H1 (cell line): ENCODE data around the gene MASP1. TPM values are rescaled to one million over a fixed set of nuclear protein-coding genes. Genes with fewer than 3 reads are reported as not detected.

ENCODE experiments used
- CTCF ChIA-PET: fragments of 300-600 bp; sonication (Branson Sonifier 250); formaldehyde crosslinking; loops from one replicate; lab custom pipeline; 2021; ENCODE audit not compliant: partially characterized antibody; lab: Charles Lee
- POLR2A ChIA-PET: fragments of 300-600 bp; sonication (Branson Sonifier 250); formaldehyde crosslinking; loops from one replicate; lab custom pipeline; 2021; ENCODE audit warnings: inconsistent platforms; ENCODE audit not compliant: partially characterized antibody; lab: Charles Lee
- DNase-seq, 2 experiments: peaks; one replicate each; pipeline versions ENCODE4 v3.0.0 to v3.0.0-alpha.2; 2010 to 2022; ENCODE audit warnings: low spot score in 2 of 2, low read depth in 1 of 2, mixed read lengths in 1 of 2
- FAIRE-seq: peaks from 2 replicates; lab custom pipeline; 2011; peaks lifted over from hg19 to GRCh38; lab: Jason Lieb, UNC
- H2AFZ ChIP-seq: 2 replicates; pipeline ENCODE4 v1.8.1; 2012; ENCODE audit warnings: low read length, inconsistent platforms
- H2AK5ac ChIP-seq: 2 replicates; pipeline ENCODE4 v1.6.1; 2013; ENCODE audit warnings: low read depth, low read length
- H2BK120ac ChIP-seq: replicated peaks from 2 replicates; pipeline ENCODE3; 2013; ENCODE audit warnings: low read depth, low read length, inconsistent platforms
- H2BK12ac ChIP-seq: 2 replicates; pipeline ENCODE4 v1.6.1; 2013; ENCODE audit warnings: low read depth, low read length
- H2BK15ac ChIP-seq: 2 replicates; pipeline ENCODE4 v1.6.1; 2013; ENCODE audit warnings: low read length
- H2BK20ac ChIP-seq: 2 replicates; pipeline ENCODE4 v1.6.1; 2013; ENCODE audit warnings: low read length
- H2BK5ac ChIP-seq: 2 replicates; pipeline ENCODE4 v1.6.1; 2013; ENCODE audit warnings: low read depth, low read length
- H3K14ac ChIP-seq: 2 replicates; pipeline ENCODE4 v1.6.1; 2013; ENCODE audit warnings: inconsistent platforms; ENCODE audit not compliant: insufficient read length
- H3K18ac ChIP-seq: 2 replicates; pipeline ENCODE4 v1.6.1; 2013; ENCODE audit warnings: low read length; ENCODE audit errors: extremely low read depth
- H3K23ac ChIP-seq: 2 replicates; pipeline ENCODE4 v1.6.1; 2013; ENCODE audit warnings: inconsistent platforms; ENCODE audit not compliant: insufficient read length
- H3K23me2 ChIP-seq: 2 replicates; pipeline ENCODE4 v1.6.1; 2013; ENCODE audit warnings: low read depth, low read length
- H3K27ac ChIP-seq: 2 replicates; pipeline ENCODE4 v1.6.1; 2011; ENCODE audit warnings: low read depth, low read length, inconsistent platforms
- H3K27me3 ChIP-seq, 4 experiments: replicated peaks in 1 of 4; 1 replicate in 1 of 4; 2 replicates in 3 of 4; pipeline versions ENCODE4 v1.6.1 to v1.8.1; 2011 to 2013; ENCODE audit warnings: low read length in 3 of 4, mild to moderate bottlenecking in 3 of 4, inconsistent platforms in 2 of 4, mixed read lengths in 2 of 4, moderate library complexity in 1 of 4; ENCODE audit not compliant: control insufficient read depth in 3 of 4, insufficient read depth in 3 of 4; ENCODE audit errors: extremely low read depth in 1 of 4
- H3K36me3 ChIP-seq, 4 experiments: 2 replicates each; pipeline versions ENCODE4 v1.6.1 to v1.8.1; 2011 to 2013; ENCODE audit warnings: mild to moderate bottlenecking in 4 of 4, low read length in 3 of 4, moderate library complexity in 2 of 4, control low read depth in 1 of 4, inconsistent platforms in 1 of 4; ENCODE audit not compliant: insufficient read depth in 4 of 4, control insufficient read depth in 2 of 4
- H3K4ac ChIP-seq: replicated peaks from 2 replicates; pipeline ENCODE3; 2013; ENCODE audit warnings: low read length, low read depth, mixed read lengths, inconsistent platforms; ENCODE audit not compliant: insufficient read length
- H3K4me1 ChIP-seq, 4 experiments: replicated peaks in 1 of 4; 1 replicate in 1 of 4; 2 replicates in 3 of 4; pipeline versions ENCODE4 v1.6.1 to v1.8.1; 2011 to 2013; ENCODE audit warnings: low read length in 3 of 4, inconsistent platforms in 2 of 4, mixed read lengths in 1 of 4; ENCODE audit not compliant: insufficient read depth in 4 of 4, control insufficient read depth in 3 of 4
- H3K4me2 ChIP-seq, 2 experiments: 2 replicates each; pipeline versions ENCODE4 v1.6.1 to v1.8.1; 2011 to 2013; ENCODE audit warnings: low read depth in 2 of 2, low read length in 2 of 2, control low read depth in 1 of 2, inconsistent platforms in 1 of 2, mild to moderate bottlenecking in 1 of 2; ENCODE audit not compliant: insufficient read depth in 1 of 2
- H3K4me3 ChIP-seq, 4 experiments: fragments of 200-600, 300-600 bp in 1 of 4; sonication (generic), shearing (Covaris generic), sonication (Bioruptor Twin) in 1 of 4; 2 replicates each; pipeline versions ENCODE4 v1.5.1 to v1.8.1; 2011 to 2016; ENCODE audit warnings: low read length in 4 of 4, low read depth in 3 of 4, control low read depth in 2 of 4, inconsistent platforms in 2 of 4, mild to moderate bottlenecking in 2 of 4, mixed read lengths in 1 of 4, moderate library complexity in 1 of 4; ENCODE audit not compliant: insufficient read depth in 2 of 4; ENCODE audit errors: extremely low read depth in 1 of 4
- H3K56ac ChIP-seq: replicated peaks from 2 replicates; pipeline ENCODE3; 2013; ENCODE audit warnings: low read depth, mild to moderate bottlenecking, mixed read lengths, low read length, inconsistent platforms; ENCODE audit not compliant: insufficient read length
- H3K79me1 ChIP-seq: 2 replicates; pipeline ENCODE4 v1.6.1; 2013; ENCODE audit warnings: low read depth, low read length, control low read depth
- H3K79me2 ChIP-seq, 2 experiments: 2 replicates each; pipeline versions ENCODE4 v1.6.1 to v1.8.1; 2012 to 2013; ENCODE audit warnings: low read length in 2 of 2, mild to moderate bottlenecking in 2 of 2, inconsistent platforms in 1 of 2; ENCODE audit not compliant: insufficient read depth in 2 of 2, control insufficient read depth in 1 of 2
- H3K9ac ChIP-seq, 4 experiments: replicated peaks in 1 of 4; 1 replicate in 1 of 4; 2 replicates in 3 of 4; pipeline versions ENCODE4 v1.6.1 to v1.8.1; 2011 to 2013; ENCODE audit warnings: low read depth in 3 of 4, low read length in 3 of 4, control low read depth in 2 of 4, mild to moderate bottlenecking in 2 of 4, moderate library complexity in 2 of 4, inconsistent platforms in 1 of 4; ENCODE audit errors: extremely low read depth in 1 of 4
- H3K9me3 ChIP-seq, 2 experiments: 2 replicates each; pipeline versions ENCODE4 v1.6.1 to v1.8.1; 2012 to 2013; ENCODE audit warnings: mild to moderate bottlenecking in 2 of 2, moderate library complexity in 2 of 2, control low read depth in 1 of 2, inconsistent platforms in 1 of 2, low read depth in 1 of 2, low read length in 1 of 2, mixed read lengths in 1 of 2; ENCODE audit not compliant: insufficient read depth in 2 of 2
- H4K20me1 ChIP-seq, 2 experiments: replicated peaks in 1 of 2; 2 replicates each; pipeline versions ENCODE3 to v1.8.1; 2011 to 2013; ENCODE audit warnings: inconsistent platforms in 2 of 2, low read length in 2 of 2, mild to moderate bottlenecking in 1 of 2; ENCODE audit not compliant: insufficient read depth in 2 of 2, control insufficient read depth in 1 of 2
- H4K5ac ChIP-seq: 2 replicates; pipeline ENCODE4 v1.6.1; 2013; ENCODE audit warnings: low read length, low read depth, mixed read lengths, inconsistent platforms; ENCODE audit not compliant: insufficient read length
- H4K8ac ChIP-seq: 2 replicates; pipeline ENCODE4 v1.8.0; 2013; ENCODE audit warnings: mild to moderate bottlenecking, moderate library complexity, low read length, inconsistent platforms; ENCODE audit not compliant: insufficient read depth; ENCODE audit errors: extremely low read depth
- H4K91ac ChIP-seq: replicated peaks from 2 replicates; pipeline ENCODE3; 2013; ENCODE audit warnings: low read length, mixed read lengths, inconsistent platforms; ENCODE audit not compliant: insufficient read length
- CBX5 ChIP-seq: fragments of 300-800, 300-1000 bp; sonication (generic); IDR thresholded peaks from 2 replicates; pipeline ENCODE4 v1.7.1; 2016; ENCODE audit warnings: antibody characterized with exemption, low read length, low read depth
- CTBP2 ChIP-seq: IDR thresholded peaks from 2 replicates; pipeline ENCODE4 v1.7.0; 2011; ENCODE audit warnings: borderline replicate concordance, mild to moderate bottlenecking, moderate library complexity, mixed read lengths, low read length; ENCODE audit not compliant: insufficient read depth, insufficient read length
- CTCF ChIP-seq, 3 experiments: IDR thresholded peaks; 1 replicate in 2 of 3; 2 replicates in 1 of 3; pipeline versions ENCODE4 v1.5.1 to v1.6.1; 2011; ENCODE audit warnings: low read length in 3 of 3, mild to moderate bottlenecking in 3 of 3, inconsistent platforms in 2 of 3, low read depth in 1 of 3, moderate library complexity in 1 of 3; ENCODE audit not compliant: insufficient read depth in 1 of 3; ENCODE audit errors: control extremely low read depth in 1 of 3
- EP300 ChIP-seq, 2 experiments: IDR thresholded peaks; 1 replicate in 1 of 2; 2 replicates in 1 of 2; pipeline ENCODE4 v1.6.1; 2011 to 2012; ENCODE audit warnings: low read depth in 2 of 2, low read length in 2 of 2, mild to moderate bottlenecking in 2 of 2, borderline replicate concordance in 1 of 2, inconsistent platforms in 1 of 2, moderate library complexity in 1 of 2
- GABPA ChIP-seq: IDR thresholded peaks from 2 replicates; pipeline ENCODE4 v1.6.1; 2011; ENCODE audit warnings: mild to moderate bottlenecking, low read length, moderate library complexity, borderline replicate concordance; ENCODE audit not compliant: insufficient read depth
- HDAC2 ChIP-seq, 2 experiments: fragments of 300-600 bp in 1 of 2; sonication (generic) in 1 of 2; IDR thresholded peaks; 2 replicates each; pipeline ENCODE4 v1.6.1; 2011 to 2012; ENCODE audit warnings: low read depth in 2 of 2, low read length in 2 of 2, mild to moderate bottlenecking in 2 of 2, moderate library complexity in 2 of 2, borderline replicate concordance in 1 of 2, inconsistent platforms in 1 of 2
- HDAC6 ChIP-seq: IDR thresholded peaks from one replicate; pipeline ENCODE4 v1.7.1; 2012; ENCODE audit warnings: low read depth, mild to moderate bottlenecking, inconsistent platforms, low read length, moderate library complexity
- SIN3A ChIP-seq, 2 experiments: IDR thresholded peaks in 1 of 2; conservative IDR thresholded peaks in 1 of 2; 2 replicates each; pipeline ENCODE4 v1.6.1; 2011 to 2012; ENCODE audit warnings: low read length in 2 of 2, improper control_type of control experiment in 1 of 2, low read depth in 1 of 2, mild to moderate bottlenecking in 1 of 2
- SRF ChIP-seq: IDR thresholded peaks from 2 replicates; pipeline ENCODE4 v1.6.1; 2011; ENCODE audit warnings: mild to moderate bottlenecking, low read depth, low read length, moderate library complexity
- SUZ12 ChIP-seq: fragments of 200-600 bp; sonication (generic); IDR thresholded peaks from 2 replicates; pipeline ENCODE4 v1.6.1; 2012; ENCODE audit warnings: mild to moderate bottlenecking, inconsistent platforms, low read length, moderate library complexity, mixed read lengths
- WGBS, 2 experiments: shearing (Covaris generic) in 1 of 2; methylation state at CpG; one replicate each; pipeline versions ENCODE4 v1.1.6 to v1.1.7; 2013 to 2015; ENCODE audit warnings: low lambda C conversion rate in 2 of 2, mixed read lengths in 2 of 2, inconsistent platforms in 1 of 2, low coverage in 1 of 2, missing lambda C conversion rate in 1 of 2; ENCODE audit not compliant: insufficient replicate concordance in 2 of 2, insufficient coverage in 1 of 2, insufficient read length in 1 of 2; ENCODE audit errors: extremely low coverage in 1 of 2, missing lambda C conversion rate in 1 of 2; 5-methylcytosine and 5-hydroxymethylcytosine counted together
- polyA plus RNA-seq, 7 experiments: library from polyadenylated mRNA; depleted of rRNA in 3 of 7; stranded (reverse) in 5 of 7; unstranded in 2 of 7; fragments of >200 nt in 5 of 7; fragments of 200-250 nt in 2 of 7; gene quantifications; 1 replicate in 5 of 7; 2 replicates in 1 of 7; 4 replicates in 1 of 7; pipeline versions ENCODE4 v1.2.1 to v1.2.3, GENCODE V29; 2011 to 2013; ENCODE audit warnings: missing spikeins in 2 of 7, mixed read lengths in 2 of 7
- total RNA-seq: library from RNA; stranded (reverse); fragmentation: NEBNext Ultra II Directional; extraction: Animal tissue kit (Norgen Biotek cat#: 25700); gene quantifications from 2 replicates; pipeline ENCODE4 v1.2.1, GENCODE V29; 2021

The MASP1 gene
- total and polyA plus RNA-seq, 2 of the 8 experiments (the other 6 are each of a cell fraction or from before 2014, with no cell fraction given), result 2.7 to 3.5 TPM

- no peak overlapping the region for H2AK5ac ChIP-seq
- H2AFZ ChIP-seq, result no peak overlapping the region
- no peak overlapping the region for H3K4ac ChIP-seq
- H3K4me3 ChIP-seq, result no peak overlapping the region
- H4K8ac ChIP-seq, result no peak overlapping the region
- no peak overlapping the region for H2BK12ac ChIP-seq
- H2BK120ac ChIP-seq, result no peak overlapping the region
- H3K23ac ChIP-seq, result no peak overlapping the region
- FAIRE-seq, result no peak
- H3K23me2 ChIP-seq, result no peaks in the 10 kb centered on the region
- H2BK15ac ChIP-seq, result no peak overlapping the region
- H3K27me3 ChIP-seq, result no peaks in the 10 kb centered on the region
- no peaks in the 10 kb centered on the region for H3K79me1 ChIP-seq
- DNase-seq, result no peak
- WGBS, 2 experiments, result 78% methylated on average over 1 of the region's 1 CpG; no CpG with 5 or more reads in 1 of the 2 experiments
- H3K27ac ChIP-seq, result no peak overlapping the region
- CTCF ChIA-PET, result interaction anchor here (0.6 to 3.6 kb wide), 11 partner anchors 9 to 450 kb away, joined by 3 to 20 read pairs (median 3); no protein-coding TSS in a partner anchor
- no peak overlapping the region for H3K14ac ChIP-seq
- no peak overlapping the region for H3K4me2 ChIP-seq
- H3K56ac ChIP-seq, result no peak overlapping the region
- H3K79me2 ChIP-seq, result no peaks in the 10 kb centered on the region
- POLR2A ChIA-PET, result interaction anchor here (1.4 kb wide), 1 partner anchor 12 kb away, joined by 3 read pairs; no protein-coding TSS in a partner anchor
- H3K18ac ChIP-seq, result no peak overlapping the region
- H3K4me1 ChIP-seq, result no peaks in the 10 kb centered on the region
- no peak overlapping the region for H2BK20ac ChIP-seq
- H3K9ac ChIP-seq, result no peak overlapping the region
- no peak overlapping the region for H4K91ac ChIP-seq
- no peak overlapping the region for H4K5ac ChIP-seq
- H4K20me1 ChIP-seq, result no peaks in the 10 kb centered on the region
- H3K9me3 ChIP-seq, result no peaks in the 10 kb centered on the region
- no peaks in the 10 kb centered on the region for H3K36me3 ChIP-seq
- H2BK5ac ChIP-seq, result no peak overlapping the region
- no peak for TF ChIP-seq GABPA
- no peak for TF ChIP-seq CTCF (IDR thresholded peaks at IDR 0.05; ENCODE audit: control extremely low read depth in 1 of 3, insufficient read depth in 1 of 3, low read depth in 1 of 3, low read length in 3 of 3)
- no peak for TF ChIP-seq HDAC6
- TF ChIP-seq SIN3A (conservative IDR thresholded peaks at IDR 0.05 in 1 of 2, IDR thresholded peaks at IDR 0.05 in 1 of 2; ENCODE audit: low read depth in 1 of 2, low read length in 2 of 2), result no peak
- no peak for TF ChIP-seq CBX5
- TF ChIP-seq SUZ12, result no peak
- TF ChIP-seq HDAC2 (IDR thresholded peaks at IDR 0.05; ENCODE audit: borderline replicate concordance in 1 of 2, low read depth in 2 of 2, low read length in 2 of 2), result no peak
- TF ChIP-seq EP300 (IDR thresholded peaks at IDR 0.05; ENCODE audit: borderline replicate concordance in 1 of 2, low read depth in 2 of 2, low read length in 2 of 2), result no peak
- no peak for TF ChIP-seq CTBP2
- TF ChIP-seq SRF, result no peak
These were observed 61.5 kb downstream of the MASP1 start for GRCh38 chr3:187230011-187230410.
